GM12874 (cell line): ENCODE results near the gene OVCH2.

Experiments
- CTCF ChIP-seq: IDR thresholded peaks from 2 replicates; pipeline ENCODE4 v1.5.1; 2011; ENCODE audit warnings: low read depth, mild to moderate bottlenecking, control low read depth, low read length, moderate library complexity; ENCODE audit not compliant: insufficient read depth

The OVCH2 gene

GRCh38 chr11:7691759-7692350 lies 14.4 kb downstream of the OVCH2 start:
- TF ChIP-seq CTCF: no peak

GRCh38 chr11:7690648-7691047 lies 15.6 kb downstream of the OVCH2 start:
- TF ChIP-seq CTCF: no peak

GRCh38 chr11:7689239-7689638 lies 17.0 kb downstream of the OVCH2 start:
- no peak for TF ChIP-seq CTCF

GRCh38 chr11:7688238-7688826 lies 17.9 kb downstream of the OVCH2 start:
- peak; percentile 80 for TF ChIP-seq CTCF

GRCh38 chr11:7687386-7687785 lies 18.9 kb downstream of the OVCH2 start:
- TF ChIP-seq CTCF: no peak

- TF ChIP-seq CTCF: no peak
These were observed 19.5 kb downstream of the OVCH2 start for GRCh38 chr11:7686761-7687160.

GRCh38 chr11:7683571-7683970 lies 22.7 kb downstream of the OVCH2 start:
- TF ChIP-seq CTCF: no peak
